Epithelial cell of esophagus (primary cell): ENCODE measurements around the gene BPIFB3.
A peak's percentile ranks its signal among the peaks of the same experiment; 100 is the strongest.

Experiments
- DNase-seq: peaks from one replicate; pipeline ENCODE4 v3.0.0; 2010; ENCODE audit warnings: low read depth
- H3K4me3 ChIP-seq: 2 replicates; pipeline ENCODE4 v1.5.1; 2011; ENCODE audit warnings: mild to moderate bottlenecking, low read length, control low read depth
- CTCF ChIP-seq: IDR thresholded peaks from 2 replicates; pipeline ENCODE4 v1.5.1; 2011; ENCODE audit warnings: low read depth, mild to moderate bottlenecking, low read length, control low read depth, inconsistent platforms; ENCODE audit not compliant: insufficient read depth; ENCODE audit errors: missing control alignments

The BPIFB3 gene

GRCh38 chr20:33053291-33054106 lies at the start of gene BPIFB3:
Gene BPIFB3 (plus strand): TSS chr20:33053903. CDS start chr20:33055436, 1,533 bp downstream.
- no peak for TF ChIP-seq CTCF
- no peak within 1 kb of the TSS for H3K4me3 ChIP-seq
- DNase-seq = no peak

- DNase-seq = no peak
- H3K4me3 ChIP-seq = no peak within 1 kb of the TSS
- TF ChIP-seq CTCF = no peak
These were observed 49.5 kb upstream of the BPIFB3 start, which contains the start of gene SUN5 for GRCh38 chr20:33004141-33004751. Gene SUN5 (minus strand): TSS chr20:33004433. CDS start chr20:33004340, 93 bp downstream.

GRCh38 chr20:33005132-33005566 lies 48.6 kb upstream of the BPIFB3 start:
- H3K4me3 ChIP-seq = no peak overlapping the region
- no peak for DNase-seq
- peak; percentile 16 for TF ChIP-seq CTCF

GRCh38 chr20:33005908-33006775 lies 47.6 kb upstream of the BPIFB3 start:
- no peak for TF ChIP-seq CTCF
- DNase-seq = no peak
- H3K4me3 ChIP-seq = no peak overlapping the region

GRCh38 chr20:33006776-33007375 lies 46.8 kb upstream of the BPIFB3 start:
- H3K4me3 ChIP-seq = no peak overlapping the region
- DNase-seq = no peak
- no peak for TF ChIP-seq CTCF

GRCh38 chr20:33007376-33008335 lies 46.0 kb upstream of the BPIFB3 start, which contains the start of gene BPIFB2:
Gene BPIFB2 (plus strand): TSS chr20:33007704. CDS start chr20:33008575, 871 bp downstream.
- no peak for DNase-seq
- TF ChIP-seq CTCF = no peak
- H3K4me3 ChIP-seq = no peak within 1 kb of the TSS
